PC-9 (cell line): ENCODE data around the gene CAMTA1. TPM values are rescaled to one million over a fixed set of nuclear protein-coding genes. Genes with fewer than 3 reads are reported as not detected.

ENCODE experiments used
- BruUV-seq: library from RNA; stranded (reverse); fragments of 400-500 nt; replicated peaks from 2 replicates; lab custom pipeline; 2021; lab: Mats Ljungman, UMichigan
- CTCF ChIA-PET: fragments of 300-600 bp; sonication (Branson Sonifier 250); formaldehyde crosslinking; loops from one replicate; lab custom pipeline; 2022; ENCODE audit warnings: antibody characterized with exemption; lab: Charles Lee
- POLR2A ChIA-PET: fragments of 300-600 bp; sonication (Branson Sonifier 250); formaldehyde crosslinking; loops from one replicate; lab custom pipeline; 2022; ENCODE audit warnings: antibody characterized with exemption; ENCODE audit not compliant: unreplicated experiment; lab: Charles Lee
- DNase-seq, 2 experiments: peaks; one replicate each; pipeline versions ENCODE4 v3.0.0 to v3.0.0-alpha.2; 2015 to 2022; ENCODE audit warnings: mixed read lengths in 1 of 2
- H2AFZ ChIP-seq: fragments of 200-600 bp; sonication (generic); 2 replicates; pipeline ENCODE4 v1.8.1; 2017; ENCODE audit warnings: antibody characterized with exemption
- H3F3A ChIP-seq: fragments of 200-600 bp; sonication (generic); 2 replicates; pipeline ENCODE4 v1.8.1; 2017; ENCODE audit warnings: antibody characterized with exemption, mild to moderate bottlenecking, low read depth; ENCODE audit not compliant: insufficient read depth
- H3K27ac ChIP-seq: fragments of 200-600 bp; sonication (generic); 2 replicates; pipeline ENCODE4 v1.6.1; 2016; ENCODE audit warnings: mixed run types
- H3K27me3 ChIP-seq: fragments of 200-600 bp; sonication (generic); 2 replicates; pipeline ENCODE4 v1.6.1; 2016; ENCODE audit warnings: low read depth, mixed run types; ENCODE audit not compliant: insufficient read depth
- H3K36me3 ChIP-seq: fragments of 200-600 bp; sonication (generic); 2 replicates; pipeline ENCODE4 v1.6.1; 2016; ENCODE audit warnings: low read depth, mixed run types
- H3K4me1 ChIP-seq: fragments of 200-600 bp; sonication (generic); replicated peaks from 2 replicates; pipeline ENCODE4 v1.6.1; 2016; ENCODE audit warnings: mixed run types; ENCODE audit not compliant: insufficient read depth
- H3K4me2 ChIP-seq: fragments of 200-600 bp; sonication (generic); 2 replicates; pipeline ENCODE4 v1.6.1; 2017; ENCODE audit warnings: mixed run types
- H3K4me3 ChIP-seq: fragments of 200-600 bp; sonication (generic); 2 replicates; pipeline ENCODE4 v1.6.1; 2016; ENCODE audit warnings: mixed run types
- H3K79me2 ChIP-seq: fragments of 200-600 bp; sonication (generic); 2 replicates; pipeline ENCODE4 v1.6.1; 2017; ENCODE audit warnings: low read depth, mixed run types
- H3K9me2 ChIP-seq: fragments of 200-600 bp; sonication (generic); 2 replicates; pipeline ENCODE4 v1.8.1; 2017; ENCODE audit warnings: mild to moderate bottlenecking; ENCODE audit not compliant: insufficient read depth
- H3K9me3 ChIP-seq: fragments of 200-600 bp; sonication (generic); 2 replicates; pipeline ENCODE4 v1.8.1; 2016; ENCODE audit warnings: low read depth; ENCODE audit not compliant: insufficient read depth
- H4K20me1 ChIP-seq: fragments of 200-600 bp; sonication (generic); 2 replicates; pipeline ENCODE4 v1.8.1; 2017; ENCODE audit not compliant: insufficient read depth
- CTCF ChIP-seq: fragments of 200-600 bp; sonication (generic); conservative IDR thresholded peaks from 2 replicates; pipeline ENCODE4 v1.6.1; 2017; ENCODE audit warnings: mixed run types, antibody characterized with exemption, mild to moderate bottlenecking, moderate library complexity
- EZH2 ChIP-seq: fragments of 200-600 bp; sonication (generic); IDR thresholded peaks from 2 replicates; pipeline ENCODE4 v1.8.0; 2017; ENCODE audit warnings: antibody characterized with exemption, low read depth
- intact Hi-C: fragments of 100-400 bp; cut with micrococcal nuclease; formaldehyde crosslinking; loops from one replicate; pipeline ENCODE4 v1.10.0; 2022; ENCODE audit not compliant: unreplicated experiment
- total RNA-seq: library from RNA; stranded (reverse); gene quantifications from 2 replicates; pipeline ENCODE4 v1.2.3, GENCODE V29; 2021

CAMTA1 gene
- total RNA-seq, 1 experiment from 2014 or later, result 72.3 TPM

- Histone ChIP-seq H3K4me3 (peak overlapping the region; percentile 76; the same call in 1 of the 2 replicates), H3F3A (peaks cover 3% of the 10 kb centered on the region; the same call in 1 of the 2 replicates), H4K20me1 (no peaks in the 10 kb centered on the region), H3K4me2 (peak overlapping the region; percentile 74), H3K9me3 (no peaks in the 10 kb centered on the region), H3K27me3 (no peaks in the 10 kb centered on the region), H3K27ac (no peak overlapping the region), H3K36me3 (no peaks in the 10 kb centered on the region), H3K4me1 (peaks cover 8% of the 10 kb centered on the region), H3K9me2 (no peaks in the 10 kb centered on the region), H3K79me2 (peaks cover 24% of the 10 kb centered on the region), H2AFZ (no peak overlapping the region)
- no peak for DNase-seq
- TF ChIP-seq CTCF (no peak), EZH2 (no peak)
- ChIA-PET POLR2A (interaction anchor here (0.6 kb wide), 1 partner anchor 60 kb away, joined by 3 read pairs; no protein-coding TSS in a partner anchor), CTCF (no interaction called here)
- intact Hi-C loops, result loop anchor here (5.0 kb wide), 1 partner anchor 56 kb away; no protein-coding TSS in a partner anchor
- BruUV-seq, result no TSS peak
Measured at GRCh38 chr1:6783221-6783620, 2.0 kb upstream of the CAMTA1 start.

- Histone ChIP-seq H3K36me3 (no peaks in the 10 kb centered on the region), H3K27ac (peak overlapping the region; percentile 86), H3F3A (peaks cover 3% of the 10 kb centered on the region; the same call in 1 of the 2 replicates), H4K20me1 (no peaks in the 10 kb centered on the region; the same call in 1 of the 2 replicates), H3K27me3 (no peaks in the 10 kb centered on the region), H3K9me3 (no peaks in the 10 kb centered on the region), H3K4me1 (peaks cover 8% of the 10 kb centered on the region), H3K9me2 (no peaks in the 10 kb centered on the region), H2AFZ (peak overlapping the region; percentile 84), H3K79me2 (peaks cover 31% of the 10 kb centered on the region), H3K4me3 (peak overlapping the region; percentile 76), H3K4me2 (peak overlapping the region; percentile 74)
- DNase-seq, result no peak
- CTCF ChIA-PET, result interaction anchor here (1.6 kb wide), 1 partner anchor 83 kb away, joined by 13 read pairs; the partner anchor contains the start of gene DNAJC11
- TF ChIP-seq CTCF (no peak), EZH2 (no peak)
- intact Hi-C loops, result loop anchor here (5.0 kb wide), 1 partner anchor 57 kb away; no protein-coding TSS in a partner anchor
- BruUV-seq, result TSS peak; percentile 68
- POLR2A ChIA-PET, result interaction anchor here (0.6 to 0.7 kb wide), 3 partner anchors 46 to 138 kb away, joined by 3 to 4 read pairs (median 3); no protein-coding TSS in a partner anchor
Measured at GRCh38 chr1:6783936-6784559, 1.2 kb upstream of the CAMTA1 start.

GRCh38 chr1:6784560-6785317, 515 bp upstream of the CAMTA1 start:
- peaks cover 3% of the 10 kb centered on the region; the same call in 1 of the 2 replicates for H3F3A ChIP-seq
- no TSS peak for BruUV-seq
- peak overlapping the region; percentile 84; the same call in 1 of the 2 replicates for H2AFZ ChIP-seq
- POLR2A ChIA-PET, result interaction anchor here (0.6 to 0.8 kb wide), 8 partner anchors 11 to 382 kb away, joined by 3 to 6 read pairs (median 3); no protein-coding TSS in a partner anchor
- H3K27ac ChIP-seq, result peak overlapping the region; percentile 86
- H3K4me2 ChIP-seq, result peak overlapping the region; percentile 74
- no peaks in the 10 kb centered on the region for H3K36me3 ChIP-seq
- no peaks in the 10 kb centered on the region; the same call in 1 of the 2 replicates for H4K20me1 ChIP-seq
- H3K27me3 ChIP-seq, result no peaks in the 10 kb centered on the region
- peaks cover 8% of the 10 kb centered on the region for H3K4me1 ChIP-seq
- TF ChIP-seq EZH2, result no peak
- TF ChIP-seq CTCF, result no peak
- DNase-seq, result peak; percentile 98 to 99
- H3K9me2 ChIP-seq, result no peaks in the 10 kb centered on the region
- no peaks in the 10 kb centered on the region for H3K9me3 ChIP-seq
- intact Hi-C loops, result loop anchor here (5.0 kb wide), 1 partner anchor 57 kb away; no protein-coding TSS in a partner anchor
- CTCF ChIA-PET, result interaction anchor here (0.5 to 1.6 kb wide), 3 partner anchors 83 to 519 kb away, joined by 3 to 13 read pairs (median 4); partner anchors contain the start of gene DNAJC11
- peak overlapping the region; percentile 76 for H3K4me3 ChIP-seq
- H3K79me2 ChIP-seq, result peaks cover 36% of the 10 kb centered on the region
